ENCODE data around the gene CAB39L.
A peak's percentile ranks its signal among the peaks of the same experiment; 100 is the strongest.

The CAB39L gene

DNA sequence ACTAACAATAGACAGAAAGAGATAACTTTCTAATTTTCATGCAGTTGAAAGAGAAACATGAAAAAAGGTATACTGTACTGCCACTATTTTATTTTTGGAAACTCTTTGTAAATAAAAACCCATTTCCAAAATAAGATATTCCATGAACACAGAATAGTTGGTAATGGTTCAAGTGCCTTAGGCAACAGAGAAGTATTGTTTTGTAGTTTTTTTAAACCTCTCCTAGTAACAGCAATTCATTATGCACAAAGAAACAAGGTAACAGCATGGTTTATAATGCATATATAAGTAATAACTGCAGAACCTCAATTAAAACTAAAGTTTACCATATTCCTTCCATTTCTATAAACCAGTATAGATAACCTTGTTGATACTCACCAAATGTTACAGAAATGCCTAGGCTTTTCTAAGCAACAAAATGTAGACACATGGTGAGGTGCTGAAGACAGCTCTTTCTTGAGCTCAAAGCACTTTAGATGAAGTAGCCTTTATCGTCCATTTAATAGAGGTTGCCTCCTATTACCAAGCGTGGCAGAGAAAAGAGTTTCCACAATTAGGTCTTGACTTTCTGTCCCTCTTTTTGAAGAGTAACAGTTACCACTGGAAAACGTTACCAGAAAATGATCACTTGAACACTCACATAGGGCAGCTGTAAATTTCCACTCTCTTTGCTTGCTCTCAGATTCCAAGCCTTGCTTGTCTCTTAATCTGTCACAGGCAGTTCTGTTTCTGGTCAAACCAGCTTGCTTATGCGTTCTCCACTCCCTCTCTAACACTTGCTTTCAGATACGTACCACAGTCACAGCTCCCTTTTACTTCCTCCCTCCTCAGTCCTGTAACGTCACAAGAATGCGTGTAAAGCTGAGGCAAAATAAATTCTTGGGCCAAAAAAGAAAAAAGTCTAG lies 42.9 kb downstream of the CAB39L start:
- peak overlapping the region; percentile 18 for H3K4me3 ChIP-seq (ENCODE audit: insufficient read depth, low read length, poor library complexity, severe bottlenecking)
- H4K20me1 ChIP-seq (ENCODE audit: low read depth, low read length), result no peaks in the 10 kb centered on the region
- no peaks in the 10 kb centered on the region for H3K9me2 ChIP-seq (replicated peaks; ENCODE audit: insufficient read depth, low read length)
- no peaks in the 10 kb centered on the region for H3F3A ChIP-seq (ENCODE audit: insufficient read depth)
- TF ChIP-seq, protein P1, sequence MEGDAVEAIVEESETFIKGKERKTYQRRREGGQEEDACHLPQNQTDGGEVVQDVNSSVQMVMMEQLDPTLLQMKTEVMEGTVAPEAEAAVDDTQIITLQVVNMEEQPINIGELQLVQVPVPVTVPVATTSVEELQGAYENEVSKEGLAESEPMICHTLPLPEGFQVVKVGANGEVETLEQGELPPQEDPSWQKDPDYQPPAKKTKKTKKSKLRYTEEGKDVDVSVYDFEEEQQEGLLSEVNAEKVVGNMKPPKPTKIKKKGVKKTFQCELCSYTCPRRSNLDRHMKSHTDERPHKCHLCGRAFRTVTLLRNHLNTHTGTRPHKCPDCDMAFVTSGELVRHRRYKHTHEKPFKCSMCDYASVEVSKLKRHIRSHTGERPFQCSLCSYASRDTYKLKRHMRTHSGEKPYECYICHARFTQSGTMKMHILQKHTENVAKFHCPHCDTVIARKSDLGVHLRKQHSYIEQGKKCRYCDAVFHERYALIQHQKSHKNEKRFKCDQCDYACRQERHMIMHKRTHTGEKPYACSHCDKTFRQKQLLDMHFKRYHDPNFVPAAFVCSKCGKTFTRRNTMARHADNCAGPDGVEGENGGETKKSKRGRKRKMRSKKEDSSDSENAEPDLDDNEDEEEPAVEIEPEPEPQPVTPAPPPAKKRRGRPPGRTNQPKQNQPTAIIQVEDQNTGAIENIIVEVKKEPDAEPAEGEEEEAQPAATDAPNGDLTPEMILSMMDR (IDR thresholded peaks at IDR 0.05; ENCODE audit: insufficient read depth, low read length, poor library complexity, severe bottlenecking), result no peak
- H3K79me2 ChIP-seq (ENCODE audit: insufficient read depth, low read length), result no peaks in the 10 kb centered on the region
- 0 out of 2 replicates have a peak, but pooled peaks cover 3% of the 10 kb centered on the region for H3K36me3 ChIP-seq (ENCODE audit: low read length)
- peak overlapping the region; percentile 46 for H3K4me2 ChIP-seq (ENCODE audit: low read depth, low read length, poor library complexity, severe bottlenecking)
- peak overlapping the region; percentile 90 for H2AFZ ChIP-seq (ENCODE audit: low read depth, low read length, severe bottlenecking)
- no peaks in the 10 kb centered on the region for H3K9me3 ChIP-seq (ENCODE audit: insufficient read depth, low read length)
- H3K9ac ChIP-seq (ENCODE audit: low read length), result peak overlapping the region; percentile 28; the same call in 1 of the 2 replicates
- H3K27me3 ChIP-seq (ENCODE audit: low read length), result no peaks in the 10 kb centered on the region
- H3K27ac ChIP-seq (ENCODE audit: low read depth, low read length), result no peak overlapping the region

- Histone ChIP-seq H3K27ac (ENCODE audit: low read depth, low read length) (no peak overlapping the region), H3F3A (ENCODE audit: insufficient read depth) (no peaks in the 10 kb centered on the region), H3K4me2 (ENCODE audit: low read depth, low read length, poor library complexity, severe bottlenecking) (peak overlapping the region; percentile 46), H3K36me3 (ENCODE audit: low read length) (0 out of 2 replicates have a peak, but pooled peaks cover 3% of the 10 kb centered on the region), H3K9me2 (replicated peaks; ENCODE audit: insufficient read depth, low read length) (no peaks in the 10 kb centered on the region), H3K4me3 (ENCODE audit: insufficient read depth, low read length, poor library complexity, severe bottlenecking) (no peak overlapping the region), H3K79me2 (ENCODE audit: insufficient read depth, low read length) (no peaks in the 10 kb centered on the region), H2AFZ (ENCODE audit: low read depth, low read length, severe bottlenecking) (no peak overlapping the region), H3K9ac (ENCODE audit: low read length) (no peak overlapping the region), H3K9me3 (ENCODE audit: insufficient read depth, low read length) (no peaks in the 10 kb centered on the region), H4K20me1 (ENCODE audit: low read depth, low read length) (no peaks in the 10 kb centered on the region), H3K27me3 (ENCODE audit: low read length) (no peaks in the 10 kb centered on the region)
- TF ChIP-seq, protein P1 (IDR thresholded peaks at IDR 0.05; ENCODE audit: insufficient read depth, low read length, poor library complexity, severe bottlenecking), result no peak
- no peak for TF ChIP-seq EZH2phosphoT487 (conservative IDR thresholded peaks at IDR 0.05; ENCODE audit: low read length)
Measured at GRCh38 chr13:49399801-49400472, 43.9 kb downstream of the CAB39L start.

DNA sequence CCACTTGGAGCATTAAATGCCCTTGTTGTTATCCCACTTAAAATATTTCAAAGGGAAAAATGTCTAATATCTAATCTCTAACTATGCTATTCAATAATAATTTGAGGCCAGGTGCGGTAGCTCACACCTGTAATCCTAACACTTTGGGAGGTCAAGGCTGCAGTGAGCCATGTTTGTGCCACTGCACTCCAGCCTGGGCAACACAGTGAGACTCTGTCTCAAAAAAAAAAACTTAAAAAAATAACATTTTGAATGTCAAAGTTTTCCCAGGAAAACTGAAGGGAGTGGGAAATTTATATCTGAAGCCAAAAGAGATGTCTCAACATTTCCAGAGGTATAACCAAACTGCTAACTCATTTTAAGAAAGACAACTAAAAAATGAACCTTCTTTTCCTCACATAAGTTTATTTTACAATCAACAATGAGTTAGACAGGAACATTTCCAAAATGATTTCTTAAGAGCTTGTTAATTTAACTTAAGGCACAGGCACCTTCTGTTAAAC lies 47.9 kb downstream of the CAB39L start:
- Histone ChIP-seq H3K4me2 (ENCODE audit: low read depth, low read length, poor library complexity, severe bottlenecking) (no peak overlapping the region), H3K9ac (ENCODE audit: low read length) (no peak overlapping the region), H3F3A (ENCODE audit: insufficient read depth) (no peaks in the 10 kb centered on the region), H3K27me3 (ENCODE audit: low read length) (no peaks in the 10 kb centered on the region), H3K9me3 (ENCODE audit: insufficient read depth, low read length) (no peaks in the 10 kb centered on the region), H4K20me1 (ENCODE audit: low read depth, low read length) (no peaks in the 10 kb centered on the region; the same call in 1 of the 2 replicates), H3K4me3 (ENCODE audit: insufficient read depth, low read length, poor library complexity, severe bottlenecking) (no peak overlapping the region), H2AFZ (ENCODE audit: low read depth, low read length, severe bottlenecking) (no peak overlapping the region), H3K36me3 (ENCODE audit: low read length) (no peaks in the 10 kb centered on the region), H3K9me2 (replicated peaks; ENCODE audit: insufficient read depth, low read length) (no peaks in the 10 kb centered on the region), H3K79me2 (ENCODE audit: insufficient read depth, low read length) (no peaks in the 10 kb centered on the region), H3K27ac (ENCODE audit: low read depth, low read length) (no peak overlapping the region)
- TF ChIP-seq, protein P1 (IDR thresholded peaks at IDR 0.05; ENCODE audit: insufficient read depth, low read length, poor library complexity, severe bottlenecking), result no peak
- TF ChIP-seq EZH2phosphoT487 (conservative IDR thresholded peaks at IDR 0.05; ENCODE audit: low read length), result no peak
